Sigmoid colon (tissue), 7 donors: Measurements from ENCODE around the gene PCBP3. TPM values are rescaled to one million over a fixed set of nuclear protein-coding genes. Genes with fewer than 3 reads are reported as not detected.

Experiments used
- DNase-seq: peaks from one replicate; pipeline ENCODE4 v3.0.0-alpha.2; 2019
- H3K27ac ChIP-seq, 4 donors: fragments of 200-600 bp; sonication (generic); one replicate each; pipeline ENCODE4 v1.5.1; 2016 to 2019; ENCODE audit warnings: mild to moderate bottlenecking in 1 of 4
- H3K27me3 ChIP-seq, 3 donors: fragments of 200-600 bp; sonication (generic); one replicate each; pipeline ENCODE4 v1.5.1; 2019; ENCODE audit warnings: mild to moderate bottlenecking in 1 of 3
- H3K36me3 ChIP-seq, 4 donors: fragments of 200-600 bp; sonication (generic); one replicate each; pipeline ENCODE4 v1.5.1; 2016 to 2019
- H3K4me1 ChIP-seq, 4 donors: fragments of 200-600 bp; sonication (generic); one replicate each; pipeline ENCODE4 v1.5.1; 2017 to 2019
- H3K4me3 ChIP-seq, 4 donors: fragments of 200-600 bp; sonication (generic); one replicate each; pipeline ENCODE4 v1.5.1; 2017 to 2019; ENCODE audit warnings: mild to moderate bottlenecking in 2 of 4, moderate library complexity in 1 of 4
- H3K9me3 ChIP-seq, 4 donors: fragments of 200-600 bp in 3 of 4; sonication (generic) in 3 of 4; one replicate each; pipeline versions ENCODE4 v1.5.1 to v1.6.1; 2013 to 2019
- CTCF ChIP-seq, 4 experiments: fragments of 450-650 bp in 3 of 4; fragments of 200-600 bp in 1 of 4; IDR thresholded peaks; one replicate each; pipeline ENCODE4 v1.5.1; 2016 to 2019; ENCODE audit warnings: antibody characterized with exemption in 4 of 4, mild to moderate bottlenecking in 3 of 4, moderate library complexity in 2 of 4
- EP300 ChIP-seq, 4 donors: sonication (generic); formaldehyde crosslinking; IDR thresholded peaks; one replicate each; pipeline ENCODE4 v1.6.1; 2017; ENCODE audit warnings: antibody characterized with exemption in 4 of 4
- POLR2A ChIP-seq, 2 donors: fragments of 450-650 bp; IDR thresholded peaks; one replicate each; pipeline ENCODE4 v1.6.1; 2016; ENCODE audit warnings: antibody characterized with exemption in 2 of 2, mild to moderate bottlenecking in 2 of 2, moderate library complexity in 2 of 2
- POLR2AphosphoS5 ChIP-seq, 4 donors: sonication (generic); formaldehyde crosslinking; IDR thresholded peaks; one replicate each; pipeline ENCODE4 v1.6.1; 2017; ENCODE audit warnings: antibody characterized with exemption in 4 of 4
- WGBS, 2 donors: extraction: QIAGEN DNeasy Blood & Tissue Kit; methylation state at CpG; one replicate each; pipeline ENCODE4 v1.1.7; 2013; 5-methylcytosine and 5-hydroxymethylcytosine counted together
- intact Hi-C: fragments of 100-400 bp; cut with DNase I; formaldehyde crosslinking; loops from one replicate; pipeline ENCODE4 v1.15.1; 2023
- polyA plus RNA-seq, 3 donors: library from polyadenylated mRNA; stranded (reverse); fragments of 200-250 nt; gene quantifications; one replicate each; pipeline ENCODE4 v1.2.3, GENCODE V29; 2013
- total RNA-seq, 4 donors: library from RNA; depleted of rRNA; stranded (reverse); fragments of >200 nt; gene quantifications; one replicate each; pipeline ENCODE4 v1.1.0, GENCODE V29; 2016
- donor health status: healthy with polysubstance abuse.
- donor health status: Bipolar disorder and iron deficiency.
- donor health status: healthy.

The PCBP3 gene
- total and polyA plus RNA-seq, 7 donors = 1.2 to 21.3 (median 8.2) TPM

GRCh38 chr21:45756669-45757068, 113.1 kb downstream of the PCBP3 start:
- Histone ChIP-seq H3K9me3 (peaks cover 0 to 3% (median 0%) of the 10 kb centered on the region in 4 donors), H3K4me3 (no peak overlapping the region), H3K27me3 (no peaks in the 10 kb centered on the region), H3K4me1 (no peaks in the 10 kb centered on the region), H3K36me3 (no peaks in the 10 kb centered on the region), H3K27ac (no peak overlapping the region)
- intact Hi-C loops = no loop called here
- TF ChIP-seq POLR2AphosphoS5 (IDR thresholded peaks at IDR 0.05) (no peak), EP300 (IDR thresholded peaks at IDR 0.05) (no peak), CTCF (IDR thresholded peaks at IDR 0.05) (no peak), POLR2A (IDR thresholded peaks at IDR 0.05) (no peak)
- WGBS, 2 donors = 84 to 91% methylated on average over 2 of the region's 2 CpGs
- DNase-seq = no peak

GRCh38 chr21:45761704-45762103, 118.2 kb downstream of the PCBP3 start:
- H3K9me3 ChIP-seq = no peaks in the 10 kb centered on the region
- H3K4me3 ChIP-seq = no peak overlapping the region
- no peaks in the 10 kb centered on the region for H3K36me3 ChIP-seq
- TF ChIP-seq CTCF (IDR thresholded peaks at IDR 0.05) = no peak
- no peak for TF ChIP-seq POLR2AphosphoS5 (IDR thresholded peaks at IDR 0.05)
- no peak for TF ChIP-seq POLR2A (IDR thresholded peaks at IDR 0.05)
- no peak for TF ChIP-seq EP300 (IDR thresholded peaks at IDR 0.05)
- H3K4me1 ChIP-seq = peaks cover 0 to under 1% (median 0%) of the 10 kb centered on the region in 4 donors
- WGBS, 2 donors = 89 to 90% methylated on average over 11 of the region's 11 CpGs
- no peaks in the 10 kb centered on the region for H3K27me3 ChIP-seq
- H3K27ac ChIP-seq = no peak overlapping the region
- DNase-seq = no peak
- intact Hi-C loops = no loop called here

- TF ChIP-seq CTCF (IDR thresholded peaks at IDR 0.05) (no peak), EP300 (IDR thresholded peaks at IDR 0.05) (no peak)
- H3K9me3 ChIP-seq = no peaks in the 10 kb centered on the region
- H3K27ac ChIP-seq = no peak overlapping the region
- WGBS, 2 donors = 88 to 94% methylated on average over 19 of the region's 19 CpGs
- no peaks in the 10 kb centered on the region for H3K36me3 ChIP-seq
- no peak overlapping the region for H3K4me3 ChIP-seq
- intact Hi-C loops = no loop called here
- DNase-seq = no peak
- no peaks in the 10 kb centered on the region for H3K27me3 ChIP-seq
- H3K4me1 ChIP-seq = peaks cover 0 to 11% (median 4%) of the 10 kb centered on the region in 4 donors
Measured at GRCh38 chr21:45763074-45763473, 119.5 kb downstream of the PCBP3 start.

- no peak overlapping the region for H3K27ac ChIP-seq
- no peaks in the 10 kb centered on the region for H3K9me3 ChIP-seq
- H3K27me3 ChIP-seq = no peaks in the 10 kb centered on the region
- H3K36me3 ChIP-seq = no peaks in the 10 kb centered on the region
- TF ChIP-seq POLR2AphosphoS5 (IDR thresholded peaks at IDR 0.05) = no peak
- no peak for TF ChIP-seq CTCF (IDR thresholded peaks at IDR 0.05)
- TF ChIP-seq POLR2A (IDR thresholded peaks at IDR 0.05) = no peak
- no peak for TF ChIP-seq EP300 (IDR thresholded peaks at IDR 0.05)
- 85 to 91% methylated on average over 20 of the region's 20 CpGs for WGBS, 2 donors
- no peak overlapping the region for H3K4me3 ChIP-seq
- intact Hi-C loops = no loop called here
- DNase-seq = no peak
- peaks cover 0 to 15% (median 8%) of the 10 kb centered on the region in 4 donors for H3K4me1 ChIP-seq
Measured at GRCh38 chr21:45763506-45763905, 120.0 kb downstream of the PCBP3 start.

GRCh38 chr21:45764792-45765191, 121.3 kb downstream of the PCBP3 start:
- no peaks in the 10 kb centered on the region for H3K27me3 ChIP-seq
- intact Hi-C loops = no loop called here
- DNase-seq = no peak
- H3K36me3 ChIP-seq = no peaks in the 10 kb centered on the region
- no peak overlapping the region for H3K27ac ChIP-seq
- H3K4me3 ChIP-seq = no peak overlapping the region
- 88% methylated on average over 9 of the region's 9 CpGs for WGBS, 2 donors
- no peak for TF ChIP-seq POLR2A (IDR thresholded peaks at IDR 0.05)
- H3K4me1 ChIP-seq = peaks cover 0 to 20% (median 10%) of the 10 kb centered on the region in 4 donors
- no peaks in the 10 kb centered on the region for H3K9me3 ChIP-seq
